22Rv1 (cell line): Measurements from ENCODE around the gene SLC22A15.

Experiments
- ZFX ChIP-seq: fragments of 450-650 bp; IDR thresholded peaks from 2 replicates; pipeline ENCODE4 v1.6.1; 2017; ENCODE audit warnings: antibody characterized with exemption, borderline replicate concordance
- TF ChIP-seq, protein P1 (sequence below): fragments of 450-650 bp; IDR thresholded peaks from 2 replicates; pipeline ENCODE4 v1.5.1; 2017; ENCODE audit warnings: mild to moderate bottlenecking

DNA sequence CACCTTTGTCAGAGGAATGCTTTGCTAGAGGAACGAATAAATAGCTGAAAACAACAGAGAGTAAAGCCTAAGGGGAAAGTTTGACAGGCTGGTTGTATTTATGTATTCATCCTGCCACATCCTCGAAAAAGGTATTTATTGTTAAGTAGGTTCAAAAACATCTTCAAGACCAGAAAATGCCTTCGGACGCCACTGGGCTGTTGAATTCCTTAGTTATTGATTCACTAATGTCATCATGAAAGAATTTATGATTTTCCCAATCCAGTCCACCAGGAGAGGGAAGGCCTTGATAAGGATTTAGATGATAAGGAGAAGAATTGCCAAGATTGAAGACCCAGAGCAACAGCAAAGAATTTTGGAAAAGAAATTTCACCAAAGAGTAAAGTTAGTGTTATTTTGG is 99.7 kb downstream of the SLC22A15 start:
- TF ChIP-seq, protein P1, sequence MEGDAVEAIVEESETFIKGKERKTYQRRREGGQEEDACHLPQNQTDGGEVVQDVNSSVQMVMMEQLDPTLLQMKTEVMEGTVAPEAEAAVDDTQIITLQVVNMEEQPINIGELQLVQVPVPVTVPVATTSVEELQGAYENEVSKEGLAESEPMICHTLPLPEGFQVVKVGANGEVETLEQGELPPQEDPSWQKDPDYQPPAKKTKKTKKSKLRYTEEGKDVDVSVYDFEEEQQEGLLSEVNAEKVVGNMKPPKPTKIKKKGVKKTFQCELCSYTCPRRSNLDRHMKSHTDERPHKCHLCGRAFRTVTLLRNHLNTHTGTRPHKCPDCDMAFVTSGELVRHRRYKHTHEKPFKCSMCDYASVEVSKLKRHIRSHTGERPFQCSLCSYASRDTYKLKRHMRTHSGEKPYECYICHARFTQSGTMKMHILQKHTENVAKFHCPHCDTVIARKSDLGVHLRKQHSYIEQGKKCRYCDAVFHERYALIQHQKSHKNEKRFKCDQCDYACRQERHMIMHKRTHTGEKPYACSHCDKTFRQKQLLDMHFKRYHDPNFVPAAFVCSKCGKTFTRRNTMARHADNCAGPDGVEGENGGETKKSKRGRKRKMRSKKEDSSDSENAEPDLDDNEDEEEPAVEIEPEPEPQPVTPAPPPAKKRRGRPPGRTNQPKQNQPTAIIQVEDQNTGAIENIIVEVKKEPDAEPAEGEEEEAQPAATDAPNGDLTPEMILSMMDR = no peak
- TF ChIP-seq ZFX = no peak
